Stimulated activated CD8-positive, alpha-beta memory T cell treated with anti-CD3 and anti-CD28 coated beads, Interleukin-15, amount 100 ng/mL, for 1 hour (primary cell): ENCODE results near the gene FBXL16.

Experiments
- DNase-seq: peaks from one replicate; pipeline ENCODE4 v3.0.0-alpha.2; 2020; ENCODE audit warnings: low read depth

FBXL16 gene

GRCh38 chr16:689175-689897 lies 16.3 kb downstream of the FBXL16 start:
- DNase-seq = no peak

- no peak for DNase-seq
These were observed 18.1 kb downstream of the FBXL16 start for GRCh38 chr16:687499-687898.

GRCh38 chr16:686459-687260 lies 18.9 kb downstream of the FBXL16 start:
- no peak for DNase-seq

- DNase-seq = no peak
These were observed 19.6 kb downstream of the FBXL16 start for GRCh38 chr16:685967-686366.

- no peak for DNase-seq
These were observed 20.5 kb downstream of the FBXL16 start for GRCh38 chr16:684961-685696.

GRCh38 chr16:684071-684794 lies 21.4 kb downstream of the FBXL16 start, which contains the start of gene JMJD8:
Gene JMJD8 (minus strand): TSS chr16:684334. CDS start chr16:684319, 15 bp downstream.
- peak; percentile 88 for DNase-seq

- no peak for DNase-seq
These were observed 22.1 kb downstream of the FBXL16 start for GRCh38 chr16:683396-684070.

GRCh38 chr16:682493-683395 lies 22.9 kb downstream of the FBXL16 start:
- no peak for DNase-seq

GRCh38 chr16:681746-682427 lies 23.7 kb downstream of the FBXL16 start:
- DNase-seq = no peak

- DNase-seq = no peak
These were observed 24.4 kb downstream of the FBXL16 start for GRCh38 chr16:680967-681745.

GRCh38 chr16:680625-680945 lies 25.0 kb downstream of the FBXL16 start:
- DNase-seq = no peak

GRCh38 chr16:679814-680624 lies 25.6 kb downstream of the FBXL16 start, which contains the start of gene STUB1:
Gene STUB1 (plus strand): TSS chr16:680410. CDS start chr16:680526, 116 bp downstream.
- DNase-seq = peak; percentile 78

GRCh38 chr16:678858-679813 lies 26.5 kb downstream of the FBXL16 start:
- DNase-seq = no peak

GRCh38 chr16:678209-678857 lies 27.3 kb downstream of the FBXL16 start:
- DNase-seq = no peak

GRCh38 chr16:677316-678190 lies 28.0 kb downstream of the FBXL16 start:
- DNase-seq = no peak
